GM12874 (cell line): ENCODE data around the gene TMEM222.

Experiments
- CTCF ChIP-seq: IDR thresholded peaks from 2 replicates; pipeline ENCODE4 v1.5.1; 2011; ENCODE audit warnings: low read depth, mild to moderate bottlenecking, control low read depth, low read length, moderate library complexity; ENCODE audit not compliant: insufficient read depth

The TMEM222 gene

DNA sequence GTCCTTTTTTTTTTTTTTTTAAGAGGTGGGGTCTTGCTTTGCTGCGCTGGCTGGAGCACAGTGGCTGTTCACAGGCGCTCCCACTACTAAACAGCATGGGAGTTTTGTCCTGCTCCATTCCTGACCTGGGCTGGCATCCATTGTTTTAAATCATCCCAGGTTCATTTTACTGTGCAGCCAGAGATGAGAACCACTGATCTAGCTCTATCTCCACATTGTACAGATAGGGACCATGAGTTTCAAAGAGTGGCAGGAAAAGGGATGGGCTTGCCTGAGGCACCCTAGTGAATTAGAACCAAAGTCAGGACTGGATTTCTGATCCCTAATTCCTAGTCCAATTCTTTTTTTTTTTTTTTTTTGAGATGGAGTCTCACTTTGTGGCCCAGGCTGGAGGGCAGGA lies 7.2 kb upstream of the TMEM222 start:
- TF ChIP-seq CTCF, result no peak

- no peak for TF ChIP-seq CTCF
These were observed 5.1 kb upstream of the TMEM222 start for GRCh38 chr1:27316860-27317259.

DNA sequence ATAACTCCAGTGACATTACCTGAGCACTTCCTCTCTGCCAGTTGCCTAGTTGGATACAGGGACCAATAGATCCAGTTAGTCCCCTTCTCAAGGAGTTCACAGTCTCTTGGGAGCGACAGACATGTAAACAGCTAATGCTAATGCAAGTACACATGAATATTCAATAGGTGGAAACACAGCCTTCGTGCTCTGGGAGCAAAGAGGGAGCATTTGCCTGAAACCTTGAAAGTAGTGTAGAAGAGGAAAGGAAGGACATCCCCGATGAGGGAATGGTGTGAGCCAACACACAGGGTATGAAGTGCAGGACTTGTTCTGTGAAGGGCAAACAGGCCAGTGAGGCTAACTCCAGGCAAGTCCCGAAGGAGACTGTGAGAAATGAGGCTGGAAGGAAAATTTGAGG lies 3.8 kb upstream of the TMEM222 start:
- TF ChIP-seq CTCF, result no peak

DNA sequence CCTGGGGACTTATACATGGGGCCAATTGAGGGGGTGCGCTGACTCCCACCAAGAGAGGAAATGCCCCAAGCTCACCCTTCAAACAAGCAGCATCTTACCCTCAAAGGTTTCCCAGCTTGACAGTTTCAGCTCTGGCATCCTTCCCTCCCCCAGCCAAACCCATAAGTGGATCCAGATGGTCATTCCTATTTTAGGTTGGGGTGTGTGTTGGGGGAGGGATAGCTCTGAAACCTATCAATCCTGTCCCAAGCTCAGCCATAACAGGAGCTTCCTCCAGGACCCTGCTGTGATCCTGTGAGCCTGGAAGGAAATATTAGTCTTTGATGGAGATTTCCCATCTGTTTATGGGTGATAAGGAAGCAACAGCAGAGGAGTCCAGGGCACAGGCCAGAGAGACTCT lies 3.4 kb upstream of the TMEM222 start:
- no peak for TF ChIP-seq CTCF

GRCh38 chr1:27322569-27323240 lies 742 bp downstream of the TMEM222 start:
- TF ChIP-seq CTCF, result no peak

- no peak for TF ChIP-seq CTCF
These were observed 3.3 kb downstream of the TMEM222 start for GRCh38 chr1:27325286-27325685.

GRCh38 chr1:27327964-27328363 lies 6.0 kb downstream of the TMEM222 start:
- no peak for TF ChIP-seq CTCF

GRCh38 chr1:27330786-27331185 lies 8.8 kb downstream of the TMEM222 start:
- no peak for TF ChIP-seq CTCF
